ENCODE measurements around the gene ZNF423.

GRCh38 chr16:49491106-49491670 is 364.7 kb downstream of the ZNF423 start:
- TF ChIP-seq CTCF (IDR thresholded peaks at IDR 0.05), result no peak
- no peak for TF ChIP-seq POLR2AphosphoS5 (IDR thresholded peaks at IDR 0.05)
- no peak for TF ChIP-seq EP300 (IDR thresholded peaks at IDR 0.05)
